ENCODE measurements around the gene MRPS27. TPM values are rescaled to one million over a fixed set of nuclear protein-coding genes. Genes with fewer than 3 reads are reported as not detected.
"Not testable (repeated sequence)": the region's sequence is repeated elsewhere in the genome, so short reads cannot be mapped to it uniquely, and the experiment has no call there.

The MRPS27 gene
- total and polyA plus RNA-seq, 2 of the 4 experiments (the other 2 are of a cell fraction) = 46.9 to 90.5 TPM

GRCh38 chr5:72171667-72172066, 148.4 kb downstream of the MRPS27 start:
- H3K23ac ChIP-seq (ENCODE audit: low read depth, low read length) = no peak overlapping the region
- H3K4me1 ChIP-seq (ENCODE audit: control insufficient read depth, insufficient read depth, low read length) = peaks cover 1% of the 10 kb centered on the region; the same call in 1 of the 2 replicates
- TF ChIP-seq MAFK (IDR thresholded peaks at IDR 0.05; ENCODE audit: low read depth, low read length) (no peak), BHLHE40 (IDR thresholded peaks at IDR 0.05; ENCODE audit: low read depth, low read length) (no peak), RAD21 (IDR thresholded peaks at IDR 0.05; ENCODE audit: low read length) (no peak), ELK1 (IDR thresholded peaks at IDR 0.05; ENCODE audit: borderline replicate concordance, low read depth, low read length) (no peak), FOS (IDR thresholded peaks at IDR 0.05; ENCODE audit: low read depth, low read length) (no peak)
- ChIA-PET CTCF (no interaction called here), POLR2A (ENCODE audit: unreplicated experiment) (no interaction called here)
- peaks cover 14% of the 10 kb centered on the region for H3K36me3 ChIP-seq (ENCODE audit: control insufficient read depth, insufficient read depth, low read length)
- no peak for ATAC-seq (ENCODE audit: low read depth)
- no peak overlapping the region for H3K56ac ChIP-seq (ENCODE audit: extremely low read depth, insufficient read depth, low read length)
- H4K91ac ChIP-seq (ENCODE audit: insufficient read depth, low read depth, low read length) = no peak overlapping the region
- no peak overlapping the region for H3K9ac ChIP-seq (ENCODE audit: low read depth, low read length)
- H3K27ac ChIP-seq (ENCODE audit: insufficient read depth, low read length) = no peak overlapping the region
- no peak overlapping the region for H2AFZ ChIP-seq (replicated peaks; ENCODE audit: low read length, poor library complexity)
- no peaks in the 10 kb centered on the region for H3K9me3 ChIP-seq (ENCODE audit: control insufficient read depth, insufficient read depth, low read length)
- no peak overlapping the region for H2BK20ac ChIP-seq (ENCODE audit: low read depth, low read length)
- no peak overlapping the region for H2AK9ac ChIP-seq (replicated peaks; ENCODE audit: low read depth, low read length, poor library complexity)
- peaks cover 47 to 84% of the 10 kb centered on the region in 2 experiments for H3K79me1 ChIP-seq (ENCODE audit: low read depth in 1 of 2, low read length in 2 of 2)
- no peak overlapping the region for H3K4me3 ChIP-seq (ENCODE audit: insufficient read depth, low read depth, low read length)
- no peak overlapping the region for H2BK5ac ChIP-seq (ENCODE audit: low read depth, low read length, poor library complexity, severe bottlenecking)
- H4K20me1 ChIP-seq (ENCODE audit: insufficient read depth, low read length) = 0 out of 2 replicates have a peak, but pooled peaks cover 3% of the 10 kb centered on the region
- no peak overlapping the region for H2BK120ac ChIP-seq (ENCODE audit: low read depth, low read length)
- dilution Hi-C loops (cut with HindIII; ENCODE audit: low sequenced_read_pairs, unreplicated experiment) = no loop called here
- no peak for DNase-seq
- no peak overlapping the region for H3K4me2 ChIP-seq (ENCODE audit: low read depth, low read length)
- no CpG with 5 or more reads among the region's 6 CpGs for WGBS, 2 experiments (ENCODE audit: extremely low coverage in 2 of 2, insufficient read length in 1 of 2)
- no peak overlapping the region for H3K18ac ChIP-seq (ENCODE audit: low read depth, low read length)
- no peak overlapping the region for H4K8ac ChIP-seq (ENCODE audit: low read depth in 2 of 2, low read length in 2 of 2)
- no peaks in the 10 kb centered on the region for H3K27me3 ChIP-seq (ENCODE audit: control insufficient read depth, insufficient read depth, low read length)
- no peak overlapping the region for H4K5ac ChIP-seq (ENCODE audit: low read depth, low read length)
- intact Hi-C loops (cut with micrococcal nuclease) = no loop called here
- H2AK5ac ChIP-seq (ENCODE audit: low read depth, low read length) = no peak overlapping the region
- in situ Hi-C loops (cut with MboI; ENCODE audit: low sequenced_read_pairs) = no loop called here
- no peak overlapping the region for H3K4ac ChIP-seq (ENCODE audit: low read depth, low read length)
- H3K14ac ChIP-seq (replicated peaks; ENCODE audit: low read depth, low read length) = no peak overlapping the region; the same call in 1 of the 2 replicates
- H3K9me1 ChIP-seq (ENCODE audit: insufficient read depth, low read length) = peaks cover 9% of the 10 kb centered on the region
- H2BK15ac ChIP-seq (ENCODE audit: low read depth, low read length) = no peak overlapping the region
- BruUV-seq (replicated peaks) = no TSS peak

- H3K23ac ChIP-seq (ENCODE audit: low read depth, low read length); H2BK5ac ChIP-seq (ENCODE audit: low read depth, low read length, poor library complexity, severe bottlenecking); H2AFZ ChIP-seq (replicated peaks; ENCODE audit: low read length, poor library complexity); H2AK9ac ChIP-seq (replicated peaks; ENCODE audit: low read depth, low read length, poor library complexity); H3K56ac ChIP-seq (ENCODE audit: extremely low read depth, insufficient read depth, low read length); H2BK120ac ChIP-seq (ENCODE audit: low read depth, low read length); H3K27me3 ChIP-seq (ENCODE audit: control insufficient read depth, insufficient read depth, low read length); H3K9me3 ChIP-seq (ENCODE audit: control insufficient read depth, insufficient read depth, low read length); H3K9ac ChIP-seq (ENCODE audit: low read depth, low read length); H2BK20ac ChIP-seq (ENCODE audit: low read depth, low read length); dilution Hi-C loops (cut with HindIII; ENCODE audit: low sequenced_read_pairs, unreplicated experiment); H3K27ac ChIP-seq (ENCODE audit: insufficient read depth, low read length); H4K20me1 ChIP-seq (ENCODE audit: insufficient read depth, low read length); H4K8ac ChIP-seq (ENCODE audit: low read depth in 2 of 2, low read length in 2 of 2); H3K4me1 ChIP-seq (ENCODE audit: control insufficient read depth, insufficient read depth, low read length); H2BK15ac ChIP-seq (ENCODE audit: low read depth, low read length); H4K91ac ChIP-seq (ENCODE audit: insufficient read depth, low read depth, low read length); H3K4ac ChIP-seq (ENCODE audit: low read depth, low read length); BruUV-seq (replicated peaks); H2AK5ac ChIP-seq (ENCODE audit: low read depth, low read length); POLR2A ChIA-PET (ENCODE audit: unreplicated experiment); intact Hi-C loops (cut with micrococcal nuclease); H3K18ac ChIP-seq (ENCODE audit: low read depth, low read length); H3K4me2 ChIP-seq (ENCODE audit: low read depth, low read length); ATAC-seq (ENCODE audit: low read depth); in situ Hi-C loops (cut with MboI; ENCODE audit: low sequenced_read_pairs); DNase-seq; H3K4me3 ChIP-seq (ENCODE audit: insufficient read depth, low read depth, low read length); H4K5ac ChIP-seq (ENCODE audit: low read depth, low read length); H3K14ac ChIP-seq (replicated peaks; ENCODE audit: low read depth, low read length): not testable (repeated sequence)
- CTCF ChIA-PET = interaction anchor here (1.5 kb wide), 1 partner anchor 11 kb away, joined by 3 read pairs; no protein-coding TSS in a partner anchor
- WGBS, 2 experiments (ENCODE audit: extremely low coverage in 2 of 2, insufficient read length in 1 of 2) = 100% methylated on average over 2 of the region's 3 CpGs; no CpG with 5 or more reads in 1 of the 2 experiments
- peaks cover 42 to 84% of the 10 kb centered on the region in 2 experiments for H3K79me1 ChIP-seq (ENCODE audit: low read depth in 1 of 2, low read length in 2 of 2)
- H3K36me3 ChIP-seq (ENCODE audit: control insufficient read depth, insufficient read depth, low read length) = peaks cover 11% of the 10 kb centered on the region
- H3K9me1 ChIP-seq (ENCODE audit: insufficient read depth, low read length) = peaks cover 14% of the 10 kb centered on the region
Observed at GRCh38 chr5:72171181-72171580, 148.9 kb downstream of the MRPS27 start.
